ENCODE data around the gene REG1A.

The REG1A gene

GRCh38 chr2:79120194-79120713, at the start of gene REG1A:
TSS of gene REG1A (plus strand) at chr2:79120488. CDS start at chr2:79120862, 374 bp downstream.
- DNase-seq (ENCODE audit: low read depth): no peak

GRCh38 chr2:79071078-79071477, 49.2 kb upstream of the REG1A start:
- DNase-seq (ENCODE audit: low read depth): no peak

GRCh38 chr2:79082987-79083386, 37.3 kb upstream of the REG1A start:
- DNase-seq (ENCODE audit: low read depth): no peak

GRCh38 chr2:79083597-79084251, 36.6 kb upstream of the REG1A start:
- DNase-seq (ENCODE audit: low read depth): no peak

GRCh38 chr2:79084495-79085135, 35.7 kb upstream of the REG1A start:
- no peak for DNase-seq (ENCODE audit: low read depth)

- DNase-seq (ENCODE audit: low read depth): no peak
Observed at GRCh38 chr2:79085382-79085781, 34.9 kb upstream of the REG1A start.

GRCh38 chr2:79086255-79086654, 34.0 kb upstream of the REG1A start:
- no peak for DNase-seq (ENCODE audit: low read depth)

GRCh38 chr2:79087785-79088364, 32.4 kb upstream of the REG1A start, which contains the start of gene REG1B:
TSS of gene REG1B (minus strand) at chr2:79087993. CDS start at chr2:79087612, 381 bp downstream.
- no peak for DNase-seq (ENCODE audit: low read depth)

- no peak for DNase-seq (ENCODE audit: low read depth)
Observed at GRCh38 chr2:79090693-79091092, 29.6 kb upstream of the REG1A start.

GRCh38 chr2:79097843-79098242, 22.4 kb upstream of the REG1A start:
- DNase-seq (ENCODE audit: low read depth): no peak

GRCh38 chr2:79099140-79099686, 21.1 kb upstream of the REG1A start:
- DNase-seq (ENCODE audit: low read depth): no peak

GRCh38 chr2:79100285-79100684, 20.0 kb upstream of the REG1A start:
- no peak for DNase-seq (ENCODE audit: low read depth)

GRCh38 chr2:79101024-79101423, 19.3 kb upstream of the REG1A start:
- DNase-seq (ENCODE audit: low read depth): no peak

- DNase-seq (ENCODE audit: low read depth): no peak
Observed at GRCh38 chr2:79103214-79103613, 17.1 kb upstream of the REG1A start.

- DNase-seq (ENCODE audit: low read depth): no peak
Observed at GRCh38 chr2:79105259-79105658, 15.0 kb upstream of the REG1A start.

GRCh38 chr2:79112269-79112668, 8.0 kb upstream of the REG1A start:
- DNase-seq (ENCODE audit: low read depth): no peak

- no peak for DNase-seq (ENCODE audit: low read depth)
Observed at GRCh38 chr2:79114797-79115494, 5.3 kb upstream of the REG1A start.

GRCh38 chr2:79116997-79117928, 3.0 kb upstream of the REG1A start:
- no peak for DNase-seq (ENCODE audit: low read depth)

GRCh38 chr2:79122676-79123075, 2.4 kb downstream of the REG1A start:
- no peak for DNase-seq (ENCODE audit: low read depth)

- no peak for DNase-seq (ENCODE audit: low read depth)
Observed at GRCh38 chr2:79124907-79125720, 4.8 kb downstream of the REG1A start.

- DNase-seq (ENCODE audit: low read depth): no peak
Observed at GRCh38 chr2:79125721-79125985, 5.4 kb downstream of the REG1A start.

All from stimulated activated CD8-positive, alpha-beta memory T cell treated with anti-CD3 and anti-CD28 coated beads, Interleukin-7, amount 100 ng/mL, for 24 hours (primary cell).